T-helper 1 cell treated with Interleukin-12 subunit alpha and Interleukin-12 subunit beta and Interleukin-4 antibody, amounts not matched to agents 30 μg/mL and 1 μg/mL, for 36 hours (primary cell): Measurements from ENCODE around the gene DOCK7.
"Not testable (repeated sequence)": the region's sequence is repeated elsewhere in the genome, so short reads cannot be mapped to it uniquely, and the experiment has no call there.

Experiments
- H3K27ac Mint-ChIP-seq: one replicate; pipeline ENCODE4 v1.8.0; 2021; ENCODE audit warnings: mild to moderate bottlenecking, mixed read lengths
- H3K27me3 Mint-ChIP-seq: one replicate; pipeline ENCODE4 v1.8.0; 2021; ENCODE audit warnings: low read depth, mixed read lengths
- H3K36me3 Mint-ChIP-seq: one replicate; pipeline ENCODE4 v1.8.0; 2021; ENCODE audit warnings: low read depth, mixed read lengths
- H3K4me1 Mint-ChIP-seq: one replicate; pipeline ENCODE4 v1.8.0; 2021; ENCODE audit warnings: low read depth, mixed read lengths
- H3K4me3 Mint-ChIP-seq: one replicate; pipeline ENCODE4 v1.8.0; 2021; ENCODE audit warnings: mild to moderate bottlenecking, moderate library complexity, mixed read lengths
- H3K9me3 Mint-ChIP-seq: one replicate; pipeline ENCODE4 v1.8.0; 2021; ENCODE audit warnings: mixed read lengths

DOCK7 gene

DNA sequence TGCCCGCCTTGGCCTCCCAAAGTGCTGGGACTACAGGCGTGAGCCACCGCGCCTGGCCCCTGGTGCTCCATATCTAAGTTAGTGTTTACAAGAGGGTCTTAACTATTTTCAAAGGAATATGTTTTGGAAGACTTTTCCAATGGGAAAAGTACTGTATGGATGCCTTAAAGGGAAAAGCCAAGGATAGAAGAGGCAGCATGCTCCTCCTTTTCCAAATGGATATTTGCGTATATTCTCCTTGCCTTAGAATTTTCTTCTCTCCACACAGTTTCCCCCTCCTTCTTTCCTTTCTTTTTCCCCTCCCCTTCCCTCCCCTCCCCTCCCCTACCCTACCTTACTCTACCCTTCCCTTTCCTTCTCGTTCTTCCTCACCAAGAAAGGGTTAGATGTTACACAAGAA lies 29.3 kb upstream of the DOCK7 start:
- no peak overlapping the region for H3K27ac Mint-ChIP-seq
- no peaks in the 10 kb centered on the region for H3K36me3 Mint-ChIP-seq

DNA sequence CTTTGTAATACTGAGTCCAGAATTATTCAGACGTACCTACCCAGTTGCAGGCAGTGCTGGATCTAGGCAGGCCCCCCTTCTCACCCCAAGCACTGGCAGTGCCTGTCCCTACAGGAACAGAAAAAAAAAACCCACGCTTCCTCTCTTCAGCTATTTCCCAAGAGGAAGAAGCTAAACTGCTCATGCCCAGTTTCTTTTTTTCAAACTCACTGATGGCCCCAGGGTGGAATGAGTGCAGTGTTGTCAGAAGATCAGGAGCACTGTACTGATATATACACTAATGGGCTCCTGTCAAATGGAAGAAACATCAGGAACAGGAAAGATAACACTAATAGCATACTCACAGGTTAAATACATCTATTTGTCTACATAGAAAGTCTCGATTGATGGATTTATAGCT lies 28.2 kb upstream of the DOCK7 start:
- H3K27ac Mint-ChIP-seq = no peak overlapping the region

More for the DNA sequence above, 29.3 kb upstream of the DOCK7 start:
- Mint-ChIP-seq H3K4me1 (no peaks in the 10 kb centered on the region), H3K27me3 (peaks cover under 1% of the 10 kb centered on the region), H3K9me3 (no peaks in the 10 kb centered on the region), H3K4me3 (no peak overlapping the region)

DNA sequence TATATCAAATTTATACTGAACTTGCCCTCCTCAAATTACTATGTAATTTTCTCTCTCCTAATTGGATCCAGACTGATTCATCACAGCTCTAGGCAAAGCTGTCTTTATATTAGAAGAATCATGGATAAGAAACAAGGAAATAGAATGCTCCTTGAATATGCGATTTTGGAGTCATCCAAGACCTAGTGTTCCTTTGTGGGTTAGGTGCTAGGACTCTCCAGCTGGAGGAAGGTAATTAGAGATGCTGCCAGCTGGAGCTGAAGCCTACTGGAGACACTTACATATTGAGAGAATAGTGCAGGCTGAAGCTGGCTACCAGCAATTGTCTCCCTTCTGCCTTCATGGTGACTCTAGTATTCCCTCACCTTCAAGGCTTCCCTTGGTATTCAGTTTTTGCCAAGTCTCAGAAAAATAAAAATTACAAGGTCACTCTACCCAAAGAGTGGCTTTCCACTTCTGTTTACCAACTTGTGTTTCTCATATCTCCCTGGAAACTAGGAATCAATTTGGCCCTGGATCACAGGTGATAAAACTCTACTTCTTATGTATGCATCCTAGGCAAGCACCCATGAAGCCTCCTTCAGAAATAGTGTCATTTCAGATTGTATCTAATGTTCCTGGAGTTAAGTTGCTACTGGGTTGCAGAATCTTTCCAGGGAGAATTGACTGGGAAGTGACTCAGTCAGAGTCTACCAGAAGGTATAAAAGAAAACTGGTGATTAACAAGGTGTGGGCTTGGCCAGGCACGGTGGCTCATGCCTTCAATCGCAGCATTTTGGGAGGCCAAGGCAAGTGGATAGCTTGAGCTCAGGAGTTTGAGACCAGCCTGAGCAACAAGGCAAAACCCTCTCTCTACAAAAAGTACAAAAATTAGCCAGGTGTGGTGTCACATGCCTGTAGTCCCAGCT lies 24.4 kb upstream of the DOCK7 start:
- Mint-ChIP-seq H3K36me3 (no peaks in the 10 kb centered on the region), H3K4me1 (no peaks in the 10 kb centered on the region), H3K27me3 (peaks cover 3% of the 10 kb centered on the region), H3K4me3 (no peak overlapping the region), H3K27ac (no peak overlapping the region), H3K9me3 (no peaks in the 10 kb centered on the region)

More for the DNA sequence above, 28.2 kb upstream of the DOCK7 start:
- Mint-ChIP-seq H3K4me3 (no peak overlapping the region), H3K36me3 (no peaks in the 10 kb centered on the region), H3K4me1 (no peaks in the 10 kb centered on the region), H3K27me3 (no peaks in the 10 kb centered on the region), H3K9me3 (no peaks in the 10 kb centered on the region)

GRCh38 chr1:62707744-62708120 lies 19.5 kb upstream of the DOCK7 start:
- no peaks in the 10 kb centered on the region for H3K36me3 Mint-ChIP-seq

GRCh38 chr1:62706985-62707743 lies 19.0 kb upstream of the DOCK7 start:
- Mint-ChIP-seq H3K36me3 (no peaks in the 10 kb centered on the region), H3K4me1 (no peaks in the 10 kb centered on the region), H3K27ac (no peak overlapping the region)

More at GRCh38 chr1:62707744-62708120, 19.5 kb upstream of the DOCK7 start:
- Mint-ChIP-seq H3K4me3 (no peak overlapping the region), H3K27me3 (peaks cover 3% of the 10 kb centered on the region), H3K9me3 (no peaks in the 10 kb centered on the region), H3K27ac (no peak overlapping the region), H3K4me1 (no peaks in the 10 kb centered on the region)

DNA sequence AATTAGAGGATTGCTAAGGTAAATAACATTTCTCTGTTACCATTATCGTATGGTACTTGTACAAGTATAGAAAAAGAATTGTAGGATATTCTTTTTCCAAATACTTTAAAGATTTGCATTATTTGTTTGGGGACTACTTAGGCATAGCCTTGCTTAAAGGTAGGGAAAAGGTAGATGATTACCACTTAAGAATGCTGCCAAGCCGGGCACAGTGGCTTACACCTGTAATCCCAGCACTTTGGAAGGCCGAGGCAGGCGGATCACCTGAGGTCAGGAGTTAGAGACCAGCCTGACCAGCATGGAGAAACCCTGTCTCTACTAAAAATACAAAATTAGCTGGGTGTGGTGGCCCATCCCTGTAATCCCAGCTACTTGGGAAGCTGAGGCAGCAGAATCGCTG lies 10.0 kb upstream of the DOCK7 start:
- not testable (repeated sequence) for H3K4me1 Mint-ChIP-seq, H3K27me3 Mint-ChIP-seq, H3K27ac Mint-ChIP-seq, H3K9me3 Mint-ChIP-seq, H3K36me3 Mint-ChIP-seq, H3K4me3 Mint-ChIP-seq

More at GRCh38 chr1:62706985-62707743, 19.0 kb upstream of the DOCK7 start:
- Mint-ChIP-seq H3K4me3 (no peak overlapping the region), H3K27me3 (peaks cover 3% of the 10 kb centered on the region), H3K9me3 (no peaks in the 10 kb centered on the region)

GRCh38 chr1:62694479-62694878 lies 6.3 kb upstream of the DOCK7 start:
- H3K4me1 Mint-ChIP-seq, H3K4me3 Mint-ChIP-seq, H3K36me3 Mint-ChIP-seq, H3K27ac Mint-ChIP-seq, H3K27me3 Mint-ChIP-seq, H3K9me3 Mint-ChIP-seq: not testable (repeated sequence)

- no peaks in the 10 kb centered on the region for H3K36me3 Mint-ChIP-seq
- H3K4me3 Mint-ChIP-seq = no peak overlapping the region
- H3K27ac Mint-ChIP-seq = no peak overlapping the region
- H3K27me3 Mint-ChIP-seq = no peaks in the 10 kb centered on the region
- no peaks in the 10 kb centered on the region for H3K9me3 Mint-ChIP-seq
- H3K4me1 Mint-ChIP-seq = peaks cover 9% of the 10 kb centered on the region
These were observed 4.9 kb upstream of the DOCK7 start for GRCh38 chr1:62693123-62693522.

GRCh38 chr1:62691062-62691844 lies 3.1 kb upstream of the DOCK7 start:
- H3K9me3 Mint-ChIP-seq = no peaks in the 10 kb centered on the region
- no peak overlapping the region for H3K27ac Mint-ChIP-seq
- H3K36me3 Mint-ChIP-seq = no peaks in the 10 kb centered on the region
- H3K4me1 Mint-ChIP-seq = peaks cover 12% of the 10 kb centered on the region
- no peaks in the 10 kb centered on the region for H3K27me3 Mint-ChIP-seq
- H3K4me3 Mint-ChIP-seq = no peak overlapping the region

DNA sequence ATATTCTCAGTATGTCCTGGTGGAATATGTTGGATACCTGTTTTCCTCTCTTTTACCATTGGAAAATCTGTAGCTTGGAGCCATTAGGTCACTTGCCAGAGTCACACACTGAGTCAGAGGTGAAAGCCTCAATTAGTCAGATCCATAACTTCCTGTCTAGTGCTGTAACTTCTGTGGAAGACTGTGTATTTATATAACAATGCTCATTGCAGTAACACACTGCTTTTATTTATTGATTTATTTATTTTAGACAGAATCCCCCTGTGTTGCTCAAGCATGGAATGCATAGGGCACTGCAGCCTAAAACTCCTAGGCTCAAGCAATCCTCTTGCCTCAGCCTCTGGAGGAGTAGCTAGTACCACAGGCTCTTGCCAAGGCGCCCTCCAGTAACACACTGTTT lies 1.3 kb upstream of the DOCK7 start:
- Mint-ChIP-seq H3K36me3 (no peaks in the 10 kb centered on the region), H3K27ac (no peak overlapping the region), H3K27me3 (peaks cover 3% of the 10 kb centered on the region), H3K9me3 (no peaks in the 10 kb centered on the region), H3K4me1 (peaks cover 12% of the 10 kb centered on the region), H3K4me3 (no peak overlapping the region)

GRCh38 chr1:62688687-62689085 lies 500 bp upstream of the DOCK7 start:
- Mint-ChIP-seq H3K27ac (peak overlapping the region; percentile 41), H3K27me3 (peaks cover 3% of the 10 kb centered on the region), H3K9me3 (no peaks in the 10 kb centered on the region), H3K4me3 (peak overlapping the region; percentile 88), H3K36me3 (no peaks in the 10 kb centered on the region), H3K4me1 (peaks cover 12% of the 10 kb centered on the region)

DNA sequence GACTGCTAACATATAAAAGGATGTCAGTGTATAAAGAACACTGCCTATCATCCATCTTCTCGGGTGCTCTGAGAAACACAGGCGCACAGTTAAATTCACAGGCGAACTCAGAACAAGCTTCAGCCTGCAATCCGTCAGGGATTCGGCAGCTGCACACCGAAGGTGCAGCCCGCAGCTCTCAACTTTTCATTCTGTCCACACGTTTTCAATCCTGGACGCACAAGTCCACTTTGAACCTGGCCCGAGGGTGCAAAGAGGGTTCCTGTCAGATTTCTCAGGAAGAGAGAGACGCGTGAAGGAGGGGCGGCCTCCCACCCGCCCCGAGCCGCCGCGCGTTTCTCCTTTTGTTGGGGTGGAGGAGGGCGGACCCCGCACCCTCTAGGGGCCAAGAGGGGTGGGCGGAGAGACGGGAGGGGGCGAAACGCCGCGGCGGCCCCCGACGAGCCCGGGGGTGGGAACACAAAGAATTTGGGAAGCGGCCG lies 724 bp downstream of the DOCK7 start:
- Mint-ChIP-seq H3K36me3 (no peaks in the 10 kb centered on the region), H3K9me3 (no peaks in the 10 kb centered on the region), H3K4me3 (peak overlapping the region; percentile 86), H3K27me3 (peaks cover 3% of the 10 kb centered on the region), H3K4me1 (peaks cover 12% of the 10 kb centered on the region), H3K27ac (peak overlapping the region; percentile 70)

GRCh38 chr1:62686822-62687221 lies 1.4 kb downstream of the DOCK7 start:
- Mint-ChIP-seq H3K27me3 (peaks cover 3% of the 10 kb centered on the region), H3K4me3 (peak overlapping the region; percentile 86), H3K9me3 (no peaks in the 10 kb centered on the region), H3K27ac (no peak overlapping the region), H3K4me1 (peaks cover 12% of the 10 kb centered on the region), H3K36me3 (no peaks in the 10 kb centered on the region)

GRCh38 chr1:62685431-62685859 lies 2.7 kb downstream of the DOCK7 start:
- no peak overlapping the region for H3K4me3 Mint-ChIP-seq
- no peaks in the 10 kb centered on the region for H3K9me3 Mint-ChIP-seq
- peaks cover 12% of the 10 kb centered on the region for H3K4me1 Mint-ChIP-seq
- H3K36me3 Mint-ChIP-seq = no peaks in the 10 kb centered on the region
- peaks cover 3% of the 10 kb centered on the region for H3K27me3 Mint-ChIP-seq
- H3K27ac Mint-ChIP-seq = peak overlapping the region; percentile 46
